Dedifferentiated amniotic fluid mesenchymal stem cell (primary cell): ENCODE data around the gene KATNA1.

ENCODE experiments used
- DNase-seq: peaks from one replicate; pipeline ENCODE4 v3.0.0-alpha.2; 2016; ENCODE audit errors: extremely low spot score

The KATNA1 gene

DNA sequence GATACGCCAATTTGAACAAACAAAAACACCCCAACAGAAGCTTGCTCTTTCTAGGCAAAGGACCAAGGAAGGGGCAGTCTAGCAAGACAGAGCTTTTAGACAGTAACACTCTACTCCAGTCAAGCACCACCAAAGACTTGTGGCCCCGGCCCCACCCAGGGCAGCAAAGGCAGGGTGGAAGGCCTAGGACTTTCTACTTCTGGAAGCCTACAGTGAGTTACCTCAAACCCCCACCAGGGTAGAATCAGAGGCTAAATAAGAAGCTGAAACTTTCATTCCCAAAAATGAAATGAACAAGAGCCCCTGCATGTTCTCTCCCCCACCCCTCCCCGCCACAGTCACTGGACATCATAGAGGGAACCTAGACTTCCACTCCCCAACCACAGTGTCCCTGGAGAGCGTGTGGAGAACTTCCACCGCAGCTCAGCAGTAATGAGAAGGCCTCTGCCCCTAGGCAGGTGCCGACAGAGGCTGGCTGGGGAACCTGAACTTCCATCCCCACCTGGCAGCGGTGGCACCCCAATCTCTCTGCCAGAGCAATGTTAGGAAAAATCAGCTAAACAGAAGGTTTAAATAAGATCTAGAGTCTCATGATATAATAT is 40.0 kb downstream of the KATNA1 start:
- no peak for DNase-seq

- DNase-seq: no peak
Measured at GRCh38 chr6:149600508-149600907, 48.0 kb downstream of the KATNA1 start.

- no peak for DNase-seq
Measured at GRCh38 chr6:149593408-149593807, 55.1 kb downstream of the KATNA1 start.

GRCh38 chr6:149592983-149593382 is 55.5 kb downstream of the KATNA1 start:
- DNase-seq: no peak

DNA sequence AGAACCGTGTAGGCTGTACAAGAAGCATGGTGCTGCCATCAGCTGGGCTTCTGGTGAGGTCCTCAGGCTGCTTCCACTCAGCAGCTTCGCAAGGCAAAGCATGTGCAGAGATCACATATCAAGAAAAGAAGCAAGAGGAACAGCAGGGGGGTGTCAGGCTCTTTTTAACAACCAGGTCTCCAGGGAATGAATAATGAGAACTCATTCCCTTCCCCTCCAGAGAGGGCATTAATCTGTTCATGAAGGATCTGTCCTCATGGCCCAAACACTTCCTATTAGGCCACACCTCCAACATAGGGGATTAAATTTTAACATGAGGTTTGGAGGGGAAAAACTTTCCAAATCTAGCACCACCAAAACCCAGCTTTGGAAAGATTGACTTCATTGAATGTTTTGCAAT is 62.4 kb downstream of the KATNA1 start:
- DNase-seq: no peak

GRCh38 chr6:149581349-149581748 is 67.2 kb downstream of the KATNA1 start:
- no peak for DNase-seq

DNA sequence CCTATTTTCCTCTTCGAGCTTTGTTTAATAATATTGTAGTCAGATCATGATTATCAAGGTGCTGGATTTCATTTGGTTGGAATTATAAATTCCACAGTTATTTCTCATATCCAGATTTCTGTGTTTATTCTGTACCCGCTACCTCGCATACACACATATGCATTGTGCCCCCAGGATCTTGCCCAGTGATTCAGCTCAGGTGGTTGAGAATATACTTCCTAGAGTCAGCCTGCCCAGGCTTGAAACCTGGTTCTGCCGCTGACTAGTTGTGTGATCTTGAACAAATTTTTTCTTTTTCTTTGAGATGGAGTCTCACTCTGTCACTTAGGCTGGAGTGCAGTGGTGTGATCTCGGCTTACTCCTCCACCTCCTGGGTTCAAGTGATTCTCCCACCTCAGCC is 67.6 kb downstream of the KATNA1 start:
- DNase-seq: no peak

DNA sequence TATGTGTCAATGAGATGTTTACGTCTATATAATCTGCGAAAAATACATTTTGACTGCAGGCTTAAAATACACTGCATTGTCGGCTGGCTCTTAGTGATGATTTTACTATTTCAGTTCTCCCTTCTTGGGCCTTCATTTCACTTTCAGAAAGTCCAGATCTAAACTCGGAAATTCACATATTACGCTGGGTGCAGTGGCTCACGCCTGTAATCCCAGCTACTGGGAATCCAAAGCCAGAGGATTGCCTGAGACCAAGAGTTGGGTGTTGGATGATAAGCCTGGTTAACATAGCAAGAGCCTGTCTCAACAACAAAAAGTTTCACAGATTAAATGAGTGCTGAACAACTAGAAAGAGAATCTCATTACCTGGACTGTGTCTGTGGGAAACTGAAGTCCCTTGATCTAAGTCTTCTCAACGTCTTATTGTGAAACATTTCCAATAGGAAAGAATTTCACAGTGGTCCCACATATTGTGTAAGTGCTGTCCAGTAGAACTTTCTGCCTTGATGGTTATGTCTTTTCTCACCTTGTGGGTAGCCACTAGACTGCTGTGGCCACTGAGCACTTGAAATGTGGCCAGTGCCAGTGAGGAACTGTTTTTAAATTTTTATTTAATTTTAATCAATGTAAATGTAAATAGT is 80.4 kb downstream of the KATNA1 start:
- DNase-seq: no peak

- DNase-seq: no peak
Measured at GRCh38 chr6:149567194-149567586, 81.3 kb downstream of the KATNA1 start.

GRCh38 chr6:149566410-149567193 is 81.9 kb downstream of the KATNA1 start:
- no peak for DNase-seq

- peak; percentile 93 for DNase-seq
Measured at GRCh38 chr6:149565527-149566409, 82.7 kb downstream of the KATNA1 start, which contains the start of gene GINM1. GINM1 (plus strand) TSS chr6:149566375; CDS start chr6:149566415, 40 bp downstream.

GRCh38 chr6:149563928-149564325 is 84.6 kb downstream of the KATNA1 start:
- DNase-seq: no peak

DNA sequence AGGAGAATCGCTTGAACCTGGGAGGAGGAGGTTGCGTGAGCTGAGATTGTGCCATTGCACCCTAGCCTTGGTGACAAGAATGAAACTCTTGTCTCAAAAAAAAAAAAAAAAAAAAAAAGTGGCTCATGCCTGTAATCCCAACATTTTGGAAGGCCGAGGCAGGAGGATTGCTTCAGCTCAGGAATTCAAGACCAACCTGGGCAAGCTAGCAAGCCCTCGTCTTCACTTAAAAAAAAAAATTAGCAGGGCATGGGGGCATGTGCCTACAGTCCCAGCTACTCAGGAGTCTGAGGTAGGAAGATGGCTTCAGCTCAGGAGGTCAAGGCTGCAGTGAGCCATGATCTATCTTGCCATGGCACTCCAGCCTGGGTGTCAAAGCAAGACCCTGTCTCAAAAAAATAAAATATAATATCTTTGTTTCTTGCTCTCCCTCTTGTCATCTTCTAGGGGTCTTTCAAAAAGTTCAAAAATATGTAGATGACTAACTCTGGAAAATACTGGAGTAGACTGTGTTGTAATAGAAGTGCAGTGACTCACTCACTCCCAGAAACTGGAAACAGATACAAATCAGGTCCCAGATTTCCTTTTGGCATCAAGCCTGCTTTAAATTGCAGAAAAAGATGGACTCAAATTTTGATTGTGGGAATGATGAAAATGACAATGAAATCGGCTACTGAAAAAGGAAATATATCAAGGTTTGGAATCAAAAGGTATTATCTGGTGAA is 85.1 kb downstream of the KATNA1 start:
- peak; percentile 63 for DNase-seq

- no peak for DNase-seq
Measured at GRCh38 chr6:149560736-149561135, 87.8 kb downstream of the KATNA1 start.

- no peak for DNase-seq
Measured at GRCh38 chr6:149559389-149559788, 89.1 kb downstream of the KATNA1 start.

- DNase-seq: no peak
Measured at GRCh38 chr6:149558029-149558428, 90.5 kb downstream of the KATNA1 start.

DNA sequence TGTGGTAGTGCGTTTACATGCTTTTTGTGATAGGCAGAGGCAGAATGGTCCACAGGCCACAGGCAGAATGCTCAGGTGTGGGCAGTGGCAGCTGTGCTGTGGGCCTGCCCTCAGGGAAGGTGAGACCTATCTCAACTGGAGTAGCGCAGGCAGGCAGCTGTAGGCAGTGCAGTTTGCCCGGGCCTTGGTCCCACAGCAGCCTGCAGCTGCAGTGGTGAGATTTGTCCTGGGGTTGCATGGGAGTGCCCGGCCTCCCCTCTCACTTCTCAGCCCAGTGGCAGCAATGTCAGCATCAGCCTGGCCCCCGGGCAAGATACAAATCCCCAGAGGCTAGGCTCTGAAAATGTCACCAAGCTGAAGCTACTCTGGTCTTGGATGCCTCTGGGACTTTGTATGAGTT is 96.6 kb downstream of the KATNA1 start:
- DNase-seq: no peak

- DNase-seq: peak; percentile 90
Measured at GRCh38 chr6:149545754-149546471, 102.6 kb downstream of the KATNA1 start, which contains the start of gene PPIL4. PPIL4 (minus strand) TSS chr6:149546043; CDS start chr6:149546005, 38 bp downstream.

DNA sequence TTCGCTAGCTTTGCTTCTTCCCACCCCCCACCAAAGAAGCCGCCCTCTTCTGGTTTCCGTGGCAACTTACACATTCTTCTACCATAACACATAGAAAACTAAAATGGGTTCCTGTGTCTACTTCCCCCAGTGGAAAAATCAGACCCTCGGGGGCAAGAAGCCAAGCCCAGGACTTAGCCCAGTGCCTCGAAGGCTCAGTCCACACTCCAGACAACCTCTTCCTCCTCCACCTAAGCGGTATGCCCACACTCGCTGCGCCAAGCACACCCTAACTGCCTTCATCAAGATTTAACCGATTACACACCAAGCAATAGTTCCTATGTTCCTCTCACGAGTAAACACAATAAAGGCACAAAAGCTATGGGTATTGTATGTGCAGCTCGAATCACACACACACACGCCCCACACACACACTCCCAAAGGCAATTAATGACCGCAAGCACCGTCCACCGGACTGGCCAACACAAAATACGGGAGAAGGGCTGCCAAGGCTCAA is 103.2 kb downstream of the KATNA1 start:
- peak; percentile 84 for DNase-seq
